Measurements from ENCODE around the gene NMB.
"Not testable (repeated sequence)": the region's sequence is repeated elsewhere in the genome, so short reads cannot be mapped to it uniquely, and the experiment has no call there.

Gene NMB

GRCh38 chr15:84658788-84659411 lies 901 bp upstream of the NMB start:
- in situ Hi-C loops (cut with HindIII; ENCODE audit: low pct_ligation_motif_present, low pct_unique_long_range_greater_than_20kb, low sequenced_read_pairs) = no loop called here
- no peak for DNase-seq

GRCh38 chr15:84657748-84658079 lies 285 bp downstream of the NMB start:
- in situ Hi-C loops (cut with HindIII; ENCODE audit: low pct_ligation_motif_present, low pct_unique_long_range_greater_than_20kb, low sequenced_read_pairs) = no loop called here
- no peak for DNase-seq

DNA sequence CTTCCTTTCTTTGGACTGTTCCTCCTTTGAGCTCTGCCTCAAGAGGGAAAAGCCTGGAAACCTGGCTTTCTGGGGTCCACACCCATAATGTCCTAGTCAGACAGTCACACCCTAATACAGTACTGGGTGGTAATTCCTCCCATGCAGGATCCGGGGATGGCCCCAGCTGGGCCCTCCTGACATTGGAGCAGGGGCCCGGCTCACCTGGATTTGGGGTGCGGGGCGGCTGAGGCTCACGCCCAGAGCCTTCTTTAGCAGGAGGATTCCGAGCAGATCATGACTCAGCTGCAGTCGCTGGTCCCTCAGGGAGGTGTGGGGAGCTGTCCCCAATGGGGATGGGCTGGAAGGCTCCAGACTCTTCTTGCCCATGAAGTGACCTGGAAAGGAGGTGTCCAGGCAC lies 1.0 kb downstream of the NMB start:
- in situ Hi-C loops (cut with HindIII; ENCODE audit: low pct_ligation_motif_present, low pct_unique_long_range_greater_than_20kb, low sequenced_read_pairs) = no loop called here
- no peak for DNase-seq

- peak; percentile 83 for DNase-seq
- in situ Hi-C loops (cut with HindIII; ENCODE audit: low pct_ligation_motif_present, low pct_unique_long_range_greater_than_20kb, low sequenced_read_pairs) = no loop called here
Measured at GRCh38 chr15:84654689-84655453, 3.1 kb downstream of the NMB start.

GRCh38 chr15:84653910-84654688 lies 3.9 kb downstream of the NMB start, which contains the start of gene WDR73:
WDR73 (minus strand) TSS chr15:84654283; CDS start chr15:84654274, 9 bp downstream.
- peak; percentile 91 for DNase-seq
- in situ Hi-C loops (cut with HindIII; ENCODE audit: low pct_ligation_motif_present, low pct_unique_long_range_greater_than_20kb, low sequenced_read_pairs) = no loop called here

DNA sequence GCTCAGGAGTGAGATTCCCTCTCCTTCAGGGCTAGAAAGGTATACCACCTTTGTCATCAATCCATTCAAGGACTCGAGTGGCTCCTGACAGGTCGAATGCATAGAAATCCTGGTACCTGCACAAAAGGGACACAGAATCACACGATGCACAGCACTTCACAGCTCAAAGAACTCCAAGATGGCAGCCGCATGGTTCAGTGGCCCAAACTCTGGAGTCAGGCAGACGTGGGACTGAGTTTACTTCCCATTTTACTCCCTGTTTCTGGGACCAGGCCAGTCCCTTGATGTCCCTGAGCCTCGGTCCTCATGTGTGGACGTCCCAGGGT lies 4.5 kb downstream of the NMB start:
- in situ Hi-C loops (cut with HindIII; ENCODE audit: low pct_ligation_motif_present, low pct_unique_long_range_greater_than_20kb, low sequenced_read_pairs) = no loop called here
- no peak for DNase-seq

GRCh38 chr15:84649706-84650105 lies 8.3 kb downstream of the NMB start:
- DNase-seq = no peak
- in situ Hi-C loops (cut with HindIII; ENCODE audit: low pct_ligation_motif_present, low pct_unique_long_range_greater_than_20kb, low sequenced_read_pairs) = no loop called here

DNA sequence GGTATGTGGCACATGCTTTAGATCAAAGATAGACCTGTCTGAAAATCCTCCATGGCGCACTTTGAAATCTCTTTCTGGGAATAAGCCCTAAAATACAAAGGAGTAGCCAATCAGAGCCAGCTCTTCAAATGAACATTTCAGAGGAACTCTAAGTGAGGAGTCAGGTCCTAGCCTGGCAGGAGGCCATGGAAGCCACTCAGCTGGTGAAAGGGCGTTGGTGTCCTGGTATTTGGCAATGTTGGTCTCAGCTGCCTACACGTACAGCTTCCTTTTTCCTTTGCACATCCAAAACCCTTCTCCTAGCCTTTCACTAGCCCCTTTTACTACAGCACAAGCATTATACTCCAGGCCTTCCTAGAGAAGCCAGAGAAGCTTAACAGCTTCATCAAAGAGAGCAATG lies 9.5 kb downstream of the NMB start:
- in situ Hi-C loops (cut with HindIII; ENCODE audit: low pct_ligation_motif_present, low pct_unique_long_range_greater_than_20kb, low sequenced_read_pairs) = no loop called here
- no peak for DNase-seq

DNA sequence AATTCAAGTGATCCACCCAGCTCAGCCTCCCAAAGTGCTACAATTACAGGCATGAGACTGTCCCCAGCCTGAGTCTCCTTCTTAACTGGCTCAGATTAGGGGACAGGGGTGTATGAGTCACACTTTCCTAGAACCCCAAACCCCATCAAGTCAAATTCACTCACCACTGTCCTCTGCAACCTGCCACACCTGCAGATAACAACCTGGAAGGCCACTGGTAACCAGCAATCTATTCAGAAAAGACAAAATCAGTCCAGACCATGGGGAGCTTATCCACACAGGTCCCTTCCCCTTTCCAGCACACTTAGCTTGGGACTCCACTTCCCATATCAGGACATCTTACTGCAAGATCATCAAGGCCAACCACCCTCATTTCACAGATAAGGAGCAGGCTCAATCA lies 10.3 kb downstream of the NMB start:
- in situ Hi-C loops (cut with HindIII; ENCODE audit: low pct_ligation_motif_present, low pct_unique_long_range_greater_than_20kb, low sequenced_read_pairs) = no loop called here
- no peak for DNase-seq

DNA sequence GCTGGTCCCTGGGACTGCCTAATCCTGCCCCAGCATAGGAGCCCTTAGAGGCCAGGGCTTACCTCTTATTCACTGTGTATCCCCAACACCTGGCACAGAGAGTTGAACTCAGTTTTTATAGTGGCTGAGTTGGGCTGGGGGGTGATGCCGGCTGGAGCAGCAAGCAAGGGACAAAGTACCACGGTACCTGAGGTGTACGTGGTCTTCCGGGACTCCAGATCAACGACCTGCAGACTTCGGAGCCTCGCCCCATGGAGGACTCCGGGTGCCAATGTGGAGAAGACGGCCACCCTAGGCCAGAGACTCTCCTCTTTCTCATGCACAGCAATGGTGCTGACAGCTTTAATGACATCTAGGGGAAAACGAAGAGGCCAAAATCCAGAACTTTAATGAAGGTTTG lies 12.0 kb downstream of the NMB start:
- no peak for DNase-seq
- in situ Hi-C loops (cut with HindIII; ENCODE audit: low pct_ligation_motif_present, low pct_unique_long_range_greater_than_20kb, low sequenced_read_pairs) = no loop called here

GRCh38 chr15:84645496-84645895 lies 12.5 kb downstream of the NMB start:
- DNase-seq = no peak
- in situ Hi-C loops (cut with HindIII; ENCODE audit: low pct_ligation_motif_present, low pct_unique_long_range_greater_than_20kb, low sequenced_read_pairs) = no loop called here

DNA sequence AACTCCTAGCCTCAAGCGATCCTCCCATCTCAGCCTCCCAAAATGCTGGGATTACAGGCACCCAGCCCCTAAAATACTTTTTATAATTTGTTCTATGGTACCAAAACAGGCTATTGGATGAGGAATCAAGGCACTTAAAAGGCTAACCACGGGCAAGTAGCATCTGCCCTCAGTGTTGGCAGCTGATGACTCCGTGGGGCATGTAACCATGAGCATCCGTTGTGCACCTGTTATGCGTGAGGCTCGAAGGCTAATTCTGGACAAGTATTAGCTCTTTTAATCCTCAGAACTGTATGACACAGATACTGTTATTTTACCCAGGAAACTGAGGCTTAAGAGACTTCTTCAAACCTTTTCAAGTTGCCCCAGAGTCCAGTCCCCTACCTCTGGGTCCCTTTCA lies 14.2 kb downstream of the NMB start:
- no peak for DNase-seq
- in situ Hi-C loops (cut with HindIII; ENCODE audit: low pct_ligation_motif_present, low pct_unique_long_range_greater_than_20kb, low sequenced_read_pairs) = no loop called here

DNA sequence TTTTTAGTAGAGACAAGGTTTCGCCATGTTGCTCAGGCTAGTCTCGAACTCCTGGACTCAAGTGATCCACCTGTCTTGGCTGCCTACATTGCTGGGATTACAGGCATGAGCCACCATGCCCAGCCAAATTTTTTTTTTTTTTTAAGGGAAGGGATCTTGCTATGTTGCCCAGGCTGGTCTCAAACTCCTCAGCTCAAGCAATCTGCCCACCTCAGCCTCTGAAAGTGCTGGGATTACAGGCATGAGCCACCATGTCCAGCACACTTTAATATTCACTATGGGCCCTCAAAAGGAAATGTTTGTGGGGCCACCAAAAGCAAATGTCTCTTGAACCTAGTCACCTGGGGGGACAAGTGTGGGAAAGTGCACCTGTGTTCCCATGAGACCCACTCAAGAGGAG lies 15.4 kb downstream of the NMB start:
- DNase-seq; in situ Hi-C loops (cut with HindIII; ENCODE audit: low pct_ligation_motif_present, low pct_unique_long_range_greater_than_20kb, low sequenced_read_pairs): not testable (repeated sequence)

GRCh38 chr15:84641871-84642270 lies 16.1 kb downstream of the NMB start:
- in situ Hi-C loops (cut with HindIII; ENCODE audit: low pct_ligation_motif_present, low pct_unique_long_range_greater_than_20kb, low sequenced_read_pairs); DNase-seq: not testable (repeated sequence)

- peak; percentile 12 for DNase-seq
- in situ Hi-C loops (cut with HindIII; ENCODE audit: low pct_ligation_motif_present, low pct_unique_long_range_greater_than_20kb, low sequenced_read_pairs) = no loop called here
Measured at GRCh38 chr15:84638103-84638502, 19.9 kb downstream of the NMB start.

- no peak for DNase-seq
- in situ Hi-C loops (cut with HindIII; ENCODE audit: low pct_ligation_motif_present, low pct_unique_long_range_greater_than_20kb, low sequenced_read_pairs) = no loop called here
Measured at GRCh38 chr15:84634228-84634837, 23.7 kb downstream of the NMB start.

GRCh38 chr15:84633311-84634227 lies 24.4 kb downstream of the NMB start:
- peak; percentile 60 for DNase-seq
- in situ Hi-C loops (cut with HindIII; ENCODE audit: low pct_ligation_motif_present, low pct_unique_long_range_greater_than_20kb, low sequenced_read_pairs) = no loop called here

DNA sequence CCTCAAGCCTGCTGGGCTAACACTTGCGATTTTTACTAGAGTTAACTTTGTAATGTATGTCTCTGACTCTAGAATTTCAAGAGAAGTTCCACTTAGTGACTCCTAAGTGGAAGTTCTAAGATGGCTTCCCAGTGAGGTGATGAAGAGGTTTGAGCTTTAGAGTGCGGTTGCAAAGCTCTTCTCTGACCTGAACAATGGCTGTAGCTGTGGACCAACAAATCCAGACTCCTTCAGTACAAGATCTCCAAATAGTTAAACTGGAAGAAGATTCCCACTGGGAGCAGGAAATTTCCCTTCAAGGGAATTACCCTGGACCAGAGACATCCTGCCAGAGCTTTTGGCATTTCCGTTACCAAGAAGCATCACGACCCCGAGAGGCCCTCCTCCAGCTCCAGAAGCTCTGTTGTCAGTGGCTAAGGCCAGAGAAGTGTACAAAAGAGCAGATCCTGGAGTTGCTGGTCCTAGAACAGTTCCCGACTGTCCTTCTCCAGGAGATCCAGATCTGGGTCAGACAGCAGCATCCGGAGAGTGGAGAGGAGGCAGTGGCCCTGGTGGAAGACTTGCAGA lies 26.2 kb downstream of the NMB start:
- peak; percentile 16 for DNase-seq
- in situ Hi-C loops (cut with HindIII; ENCODE audit: low pct_ligation_motif_present, low pct_unique_long_range_greater_than_20kb, low sequenced_read_pairs) = no loop called here

Data from ACHN (cell line).